Stimulated activated CD4-positive, alpha-beta T cell treated with anti-CD3 and anti-CD28 coated beads, Interleukin-4, amount 100 ng/mL, for 48 hours (primary cell): ENCODE data around the gene ATP6V0B.

ENCODE experiments used
- DNase-seq, 2 donors: peaks; one replicate each; pipeline ENCODE4 v3.0.0-alpha.2; 2020; ENCODE audit warnings: low read depth in 2 of 2

Gene ATP6V0B

GRCh38 chr1:44002606-44003157 is 27.9 kb downstream of the ATP6V0B start:
- no peak for DNase-seq

- DNase-seq: no peak
These were observed 33.5 kb downstream of the ATP6V0B start for GRCh38 chr1:44008259-44008658.

GRCh38 chr1:44010935-44011471 is 36.2 kb downstream of the ATP6V0B start:
- DNase-seq: no peak

- no peak for DNase-seq
These were observed 37.6 kb downstream of the ATP6V0B start for GRCh38 chr1:44012404-44012803.

GRCh38 chr1:44012941-44013609 is 38.3 kb downstream of the ATP6V0B start:
- no peak for DNase-seq

GRCh38 chr1:44013949-44014348 is 39.2 kb downstream of the ATP6V0B start:
- no peak for DNase-seq

GRCh38 chr1:44014365-44015104 is 39.8 kb downstream of the ATP6V0B start:
- no peak for DNase-seq

- no peak for DNase-seq
These were observed 40.4 kb downstream of the ATP6V0B start for GRCh38 chr1:44015206-44015605.

GRCh38 chr1:44016041-44016889 is 41.5 kb downstream of the ATP6V0B start:
- DNase-seq: no peak

GRCh38 chr1:44016890-44017400 is 42.2 kb downstream of the ATP6V0B start:
- DNase-seq: no peak

- no peak for DNase-seq
These were observed 44.7 kb downstream of the ATP6V0B start for GRCh38 chr1:44019466-44019948.

GRCh38 chr1:44020464-44020863 is 45.7 kb downstream of the ATP6V0B start:
- no peak for DNase-seq

- DNase-seq: no peak
These were observed 46.4 kb downstream of the ATP6V0B start for GRCh38 chr1:44021156-44021555.

- DNase-seq: no peak
These were observed 47.0 kb downstream of the ATP6V0B start for GRCh38 chr1:44021581-44022321.

- DNase-seq: no peak
These were observed 49.5 kb downstream of the ATP6V0B start for GRCh38 chr1:44024031-44024902.

GRCh38 chr1:44024903-44025525 is 50.3 kb downstream of the ATP6V0B start:
- no peak for DNase-seq

GRCh38 chr1:44025816-44026215 is 51.1 kb downstream of the ATP6V0B start:
- no peak for DNase-seq

- no peak for DNase-seq
These were observed 52.6 kb downstream of the ATP6V0B start for GRCh38 chr1:44027320-44027719.
